ENCODE results near the gene ABCC6.

DNA sequence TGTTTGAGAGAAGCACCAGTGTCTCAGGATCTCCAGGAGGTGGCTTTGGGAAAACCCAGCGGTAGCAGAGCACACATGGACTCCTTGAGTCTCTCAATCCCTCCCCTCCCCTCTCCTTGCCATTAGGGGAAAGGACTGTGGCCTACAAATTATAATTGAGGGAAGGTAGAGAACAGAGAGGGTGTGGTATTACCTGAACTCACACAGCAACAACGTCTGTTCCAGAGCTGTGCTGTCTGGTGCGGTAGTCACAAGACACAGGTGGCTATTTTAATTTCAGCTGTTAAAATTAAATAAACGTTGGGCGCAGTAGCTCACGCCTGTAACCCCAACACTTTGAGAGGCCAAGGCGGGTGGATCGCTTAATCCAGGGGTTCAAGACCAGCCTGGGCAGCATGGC lies 110.2 kb downstream of the ABCC6 start:
- TF ChIP-seq, protein P1, sequence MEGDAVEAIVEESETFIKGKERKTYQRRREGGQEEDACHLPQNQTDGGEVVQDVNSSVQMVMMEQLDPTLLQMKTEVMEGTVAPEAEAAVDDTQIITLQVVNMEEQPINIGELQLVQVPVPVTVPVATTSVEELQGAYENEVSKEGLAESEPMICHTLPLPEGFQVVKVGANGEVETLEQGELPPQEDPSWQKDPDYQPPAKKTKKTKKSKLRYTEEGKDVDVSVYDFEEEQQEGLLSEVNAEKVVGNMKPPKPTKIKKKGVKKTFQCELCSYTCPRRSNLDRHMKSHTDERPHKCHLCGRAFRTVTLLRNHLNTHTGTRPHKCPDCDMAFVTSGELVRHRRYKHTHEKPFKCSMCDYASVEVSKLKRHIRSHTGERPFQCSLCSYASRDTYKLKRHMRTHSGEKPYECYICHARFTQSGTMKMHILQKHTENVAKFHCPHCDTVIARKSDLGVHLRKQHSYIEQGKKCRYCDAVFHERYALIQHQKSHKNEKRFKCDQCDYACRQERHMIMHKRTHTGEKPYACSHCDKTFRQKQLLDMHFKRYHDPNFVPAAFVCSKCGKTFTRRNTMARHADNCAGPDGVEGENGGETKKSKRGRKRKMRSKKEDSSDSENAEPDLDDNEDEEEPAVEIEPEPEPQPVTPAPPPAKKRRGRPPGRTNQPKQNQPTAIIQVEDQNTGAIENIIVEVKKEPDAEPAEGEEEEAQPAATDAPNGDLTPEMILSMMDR (IDR thresholded peaks at IDR 0.05): no peak
- no peak for TF ChIP-seq POLR2A (IDR thresholded peaks at IDR 0.05)

Measured in esophagus squamous epithelium (tissue), 4 donors.